HG03521 (cell line): ENCODE results near the gene STARD3.

ENCODE experiments used
- ATAC-seq: cut with Tn5 transposase; IDR thresholded peaks from one replicate; pipeline ENCODE4 v1.9.1; 2021; ENCODE audit warnings: mild to moderate bottlenecking, moderate library complexity; ENCODE audit not compliant: unreplicated experiment

The STARD3 gene

GRCh38 chr17:39658346-39658745 is 21.4 kb downstream of the STARD3 start:
- no peak for ATAC-seq

GRCh38 chr17:39658760-39659159 is 21.8 kb downstream of the STARD3 start:
- no peak for ATAC-seq

GRCh38 chr17:39659279-39660010 is 22.5 kb downstream of the STARD3 start:
- no peak for ATAC-seq

DNA sequence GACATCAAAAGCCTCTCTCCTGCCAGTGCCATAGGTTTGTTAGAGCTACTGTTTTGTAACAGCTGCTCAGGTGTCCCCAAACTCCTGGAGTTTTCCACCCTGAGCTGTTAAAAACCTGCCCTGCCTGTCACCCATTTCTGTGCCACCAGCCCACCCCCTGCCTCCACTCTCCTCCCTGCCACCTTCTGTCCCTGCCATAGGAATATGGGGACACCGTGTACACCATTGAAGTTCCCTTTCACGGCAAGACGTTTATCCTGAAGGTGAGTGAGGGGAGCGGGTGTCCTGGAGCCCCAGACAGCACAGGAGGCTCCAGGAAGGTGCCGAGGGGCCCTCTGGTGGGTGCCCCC is 23.0 kb downstream of the STARD3 start:
- ATAC-seq = no peak

DNA sequence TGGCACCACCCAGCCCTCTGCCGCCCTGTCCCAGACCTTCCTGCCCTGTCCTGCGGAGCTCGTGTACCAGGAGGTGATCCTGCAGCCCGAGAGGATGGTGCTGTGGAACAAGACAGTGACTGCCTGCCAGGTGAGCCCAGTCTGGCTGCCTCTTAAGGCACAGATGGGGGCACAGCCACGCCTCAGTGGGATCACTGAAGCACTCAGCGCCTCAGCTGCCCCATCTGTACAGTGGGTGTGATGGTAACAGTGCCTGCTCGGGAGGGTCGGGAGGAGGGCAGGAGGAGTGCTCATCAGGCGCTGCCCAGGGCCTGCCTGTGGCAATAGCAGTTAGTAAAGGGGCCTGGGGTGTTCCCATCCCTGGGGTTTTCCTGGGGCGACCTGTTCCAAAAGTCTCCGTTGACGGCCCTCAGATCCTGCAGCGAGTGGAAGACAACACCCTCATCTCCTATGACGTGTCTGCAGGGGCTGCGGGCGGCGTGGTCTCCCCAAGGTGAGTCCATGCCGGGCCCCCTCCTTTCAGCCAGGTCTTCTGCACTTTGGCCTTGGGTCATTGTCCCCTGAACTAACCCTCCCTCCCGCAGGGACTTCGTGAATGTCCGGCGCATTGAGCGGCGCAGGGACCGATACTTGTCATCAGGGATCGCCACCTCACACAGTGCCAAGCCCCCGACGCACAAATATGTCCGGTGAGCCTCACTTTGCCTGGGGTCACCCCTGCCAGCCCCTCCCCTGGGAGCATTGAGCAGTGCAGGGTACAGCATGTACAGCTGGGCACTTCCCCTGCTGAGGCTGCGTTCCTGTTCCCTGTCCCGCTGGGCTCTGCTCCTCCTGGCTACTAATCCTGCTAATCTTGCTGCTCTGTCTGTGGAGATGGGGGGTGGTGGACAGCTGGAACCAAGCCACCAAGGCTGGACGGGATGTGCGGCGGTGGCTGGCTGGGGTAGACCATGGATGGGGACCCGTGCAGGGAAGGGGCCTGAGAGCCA is 23.7 kb downstream of the STARD3 start:
- no peak for ATAC-seq

DNA sequence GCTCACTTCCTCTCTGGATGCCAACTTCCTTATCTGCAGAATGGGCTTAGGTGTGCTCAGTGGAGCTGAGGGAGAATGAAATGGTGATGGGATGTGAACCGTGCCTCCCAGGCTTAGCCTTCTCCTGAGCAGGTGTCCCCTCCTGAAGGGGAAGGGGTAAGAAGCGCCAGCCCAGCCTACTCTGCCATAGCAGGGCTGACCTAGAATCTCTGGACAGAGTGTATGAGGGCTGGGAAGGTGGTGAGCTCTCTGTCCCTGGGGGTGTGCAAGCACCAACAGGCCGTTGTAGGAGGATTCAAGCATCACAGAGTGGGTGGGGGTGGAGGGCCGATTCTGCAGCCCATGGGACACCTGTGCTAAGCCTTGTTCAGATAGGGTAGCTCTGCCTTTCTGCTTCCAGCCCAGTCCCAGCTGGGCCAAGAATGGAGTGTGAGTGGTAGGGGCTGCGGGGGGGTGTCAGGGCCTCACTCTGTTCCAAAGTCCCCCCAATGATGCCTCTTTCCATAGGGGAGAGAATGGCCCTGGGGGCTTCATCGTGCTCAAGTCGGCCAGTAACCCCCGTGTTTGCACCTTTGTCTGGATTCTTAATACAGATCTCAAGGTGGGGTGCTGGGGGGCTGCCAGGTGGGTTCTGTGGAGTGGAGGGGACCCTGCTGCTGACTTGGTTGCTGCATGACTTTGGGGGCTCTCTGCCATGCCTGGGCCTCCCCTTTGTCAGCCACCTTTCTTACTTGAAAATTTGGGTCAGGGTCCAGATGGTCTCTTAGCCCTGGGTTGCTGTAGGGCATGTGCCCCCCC is 25.0 kb downstream of the STARD3 start:
- ATAC-seq = no peak

DNA sequence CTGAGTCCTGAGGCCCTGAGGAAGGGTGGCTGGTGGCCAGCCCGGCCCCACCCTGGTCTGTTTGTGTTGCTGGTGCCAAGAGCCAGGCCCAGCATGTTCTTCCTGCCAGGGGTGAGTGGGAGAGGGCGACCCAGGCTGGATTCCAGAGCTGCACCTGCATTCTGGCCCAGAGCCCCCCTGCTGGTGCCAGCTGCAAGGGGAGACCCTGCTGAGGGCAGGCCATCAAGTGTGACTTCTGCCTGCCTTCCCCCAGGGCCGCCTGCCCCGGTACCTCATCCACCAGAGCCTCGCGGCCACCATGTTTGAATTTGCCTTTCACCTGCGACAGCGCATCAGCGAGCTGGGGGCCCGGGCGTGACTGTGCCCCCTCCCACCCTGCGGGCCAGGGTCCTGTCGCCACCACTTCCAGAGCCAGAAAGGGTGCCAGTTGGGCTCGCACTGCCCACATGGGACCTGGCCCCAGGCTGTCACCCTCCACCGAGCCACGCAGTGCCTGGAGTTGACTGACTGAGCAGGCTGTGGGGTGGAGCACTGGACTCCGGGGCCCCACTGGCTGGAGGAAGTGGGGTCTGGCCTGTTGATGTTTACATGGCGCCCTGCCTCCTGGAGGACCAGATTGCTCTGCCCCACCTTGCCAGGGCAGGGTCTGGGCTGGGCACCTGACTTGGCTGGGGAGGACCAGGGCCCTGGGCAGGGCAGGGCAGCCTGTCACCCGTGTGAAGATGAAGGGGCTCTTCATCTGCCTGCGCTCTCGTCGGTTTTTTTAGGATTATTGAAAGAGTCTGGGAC is 25.8 kb downstream of the STARD3 start:
- no peak for ATAC-seq

DNA sequence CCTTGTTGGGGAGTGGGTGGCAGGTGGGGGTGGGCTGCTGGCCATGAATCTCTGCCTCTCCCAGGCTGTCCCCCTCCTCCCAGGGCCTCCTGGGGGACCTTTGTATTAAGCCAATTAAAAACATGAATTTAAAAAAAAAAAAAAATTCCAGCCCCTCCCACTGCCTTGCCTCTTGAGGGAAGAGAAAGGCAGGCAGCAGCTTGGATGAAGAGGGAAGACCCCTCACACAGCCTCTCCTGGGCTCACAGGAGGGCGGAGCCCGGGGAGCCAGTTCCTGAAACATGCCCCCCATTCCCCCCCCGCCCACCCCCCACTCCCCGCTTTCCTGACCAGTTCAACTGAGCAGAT is 26.4 kb downstream of the STARD3 start:
- ATAC-seq = no peak

DNA sequence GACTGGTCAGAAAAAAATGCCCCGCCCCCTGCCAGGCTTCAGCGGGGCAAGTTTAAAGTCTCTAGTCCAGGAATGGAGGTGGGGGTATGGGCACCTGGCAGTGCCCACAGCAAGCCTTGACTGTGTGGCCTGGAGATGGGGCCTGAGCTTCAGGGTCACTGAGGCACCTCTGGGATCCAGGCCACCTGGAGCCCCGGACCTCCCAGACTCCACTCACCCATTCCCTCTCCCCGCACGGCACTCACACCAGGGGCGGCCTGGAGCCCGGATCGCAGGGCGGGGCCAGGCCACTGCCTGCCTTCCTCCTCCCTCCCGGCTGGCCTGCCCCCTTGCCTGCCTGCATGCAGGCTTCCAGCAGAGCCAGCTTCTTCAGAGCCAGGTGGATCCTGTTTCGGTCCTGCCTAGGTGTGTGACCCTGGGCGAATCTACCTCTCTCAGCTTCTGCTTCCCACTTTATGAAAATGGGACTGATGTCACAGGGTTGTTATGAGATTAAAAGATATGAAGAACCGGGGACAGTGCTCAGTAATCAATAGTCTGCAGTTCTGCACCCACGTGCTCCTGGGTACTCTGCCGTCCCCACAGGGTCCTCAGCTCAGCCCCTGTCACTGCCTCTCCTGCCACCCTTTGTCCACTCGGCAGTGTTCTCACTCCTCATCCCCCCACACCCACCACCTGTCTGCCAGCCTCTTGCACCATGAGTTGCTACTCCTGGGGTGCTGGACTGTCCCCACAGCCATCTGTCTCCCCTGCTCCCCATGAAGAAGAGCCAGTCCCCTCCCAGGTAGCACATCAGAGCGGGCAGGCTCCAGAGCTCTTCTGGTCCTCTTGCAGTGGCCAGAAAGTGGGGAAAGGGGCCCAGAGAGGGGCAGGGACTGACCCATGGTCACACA is 27.0 kb downstream of the STARD3 start:
- no peak for ATAC-seq

DNA sequence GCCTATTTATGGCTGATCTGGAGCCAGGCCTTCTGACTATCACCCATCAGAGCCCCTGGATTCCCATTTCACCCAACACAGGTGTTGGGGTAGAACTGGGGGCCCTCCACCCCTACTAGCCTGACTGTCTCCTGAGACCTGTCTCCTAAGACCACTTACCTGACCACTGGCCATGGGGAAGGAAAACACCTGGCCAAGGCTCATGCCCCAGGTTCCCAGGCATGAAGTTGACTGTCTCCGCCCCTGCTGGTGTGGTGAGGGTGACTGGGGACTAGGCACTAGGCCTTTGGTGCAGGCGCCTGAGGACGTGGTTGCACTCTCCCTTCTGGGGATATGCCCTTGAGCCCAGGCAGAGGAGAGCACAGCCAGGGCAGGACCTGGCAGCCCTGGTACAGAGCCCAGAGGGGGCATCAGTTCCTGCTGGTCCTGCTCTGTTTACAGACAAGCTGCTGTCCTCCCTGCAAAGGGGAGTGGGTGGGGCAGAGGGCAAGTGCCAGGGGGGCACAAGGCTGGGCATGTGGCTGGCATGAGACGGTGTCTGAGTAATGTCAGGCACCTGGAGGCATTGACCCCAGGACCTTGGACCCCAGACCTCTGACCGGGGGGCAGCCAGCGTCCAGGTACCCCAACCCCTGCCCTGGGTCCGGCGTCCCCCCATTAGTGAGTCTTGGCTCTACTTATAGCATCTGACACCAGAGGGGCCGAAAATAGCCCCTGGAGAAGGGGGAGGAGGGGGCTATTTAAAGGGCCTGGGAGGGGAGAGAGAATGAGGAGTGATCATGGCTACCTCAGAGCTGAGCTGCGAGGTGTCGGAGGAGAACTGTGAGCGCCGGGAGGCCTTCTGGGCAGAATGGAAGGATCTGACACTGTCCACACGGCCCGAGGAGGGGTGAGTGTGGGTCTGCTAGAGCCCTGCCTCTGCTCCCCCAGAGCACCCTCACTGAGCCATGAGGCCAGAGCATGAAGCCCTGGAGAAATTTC is 27.9 kb downstream of the STARD3 start, which contains the start of gene TCAP:
TCAP (plus strand) TSS at position 769 of the 981 bp plus-strand sequence; CDS start at position 780, 11 bp downstream.
- no peak for ATAC-seq

DNA sequence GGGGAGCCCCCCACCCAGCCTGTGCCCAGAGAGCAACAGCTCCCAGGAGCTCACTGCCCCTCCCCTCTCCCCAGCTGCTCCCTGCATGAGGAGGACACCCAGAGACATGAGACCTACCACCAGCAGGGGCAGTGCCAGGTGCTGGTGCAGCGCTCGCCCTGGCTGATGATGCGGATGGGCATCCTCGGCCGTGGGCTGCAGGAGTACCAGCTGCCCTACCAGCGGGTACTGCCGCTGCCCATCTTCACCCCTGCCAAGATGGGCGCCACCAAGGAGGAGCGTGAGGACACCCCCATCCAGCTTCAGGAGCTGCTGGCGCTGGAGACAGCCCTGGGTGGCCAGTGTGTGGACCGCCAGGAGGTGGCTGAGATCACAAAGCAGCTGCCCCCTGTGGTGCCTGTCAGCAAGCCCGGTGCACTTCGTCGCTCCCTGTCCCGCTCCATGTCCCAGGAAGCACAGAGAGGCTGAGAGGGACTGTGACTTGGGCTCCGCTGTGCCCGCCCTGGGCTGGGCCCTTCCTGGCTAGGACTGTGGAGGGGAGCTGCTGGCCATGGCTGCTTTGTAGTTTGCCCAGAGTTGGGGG is 28.8 kb downstream of the STARD3 start:
- ATAC-seq = no peak

- no peak for ATAC-seq
Observed at GRCh38 chr17:39666231-39666600, 29.3 kb downstream of the STARD3 start.

- ATAC-seq = no peak
Observed at GRCh38 chr17:39666601-39667261, 29.8 kb downstream of the STARD3 start.

DNA sequence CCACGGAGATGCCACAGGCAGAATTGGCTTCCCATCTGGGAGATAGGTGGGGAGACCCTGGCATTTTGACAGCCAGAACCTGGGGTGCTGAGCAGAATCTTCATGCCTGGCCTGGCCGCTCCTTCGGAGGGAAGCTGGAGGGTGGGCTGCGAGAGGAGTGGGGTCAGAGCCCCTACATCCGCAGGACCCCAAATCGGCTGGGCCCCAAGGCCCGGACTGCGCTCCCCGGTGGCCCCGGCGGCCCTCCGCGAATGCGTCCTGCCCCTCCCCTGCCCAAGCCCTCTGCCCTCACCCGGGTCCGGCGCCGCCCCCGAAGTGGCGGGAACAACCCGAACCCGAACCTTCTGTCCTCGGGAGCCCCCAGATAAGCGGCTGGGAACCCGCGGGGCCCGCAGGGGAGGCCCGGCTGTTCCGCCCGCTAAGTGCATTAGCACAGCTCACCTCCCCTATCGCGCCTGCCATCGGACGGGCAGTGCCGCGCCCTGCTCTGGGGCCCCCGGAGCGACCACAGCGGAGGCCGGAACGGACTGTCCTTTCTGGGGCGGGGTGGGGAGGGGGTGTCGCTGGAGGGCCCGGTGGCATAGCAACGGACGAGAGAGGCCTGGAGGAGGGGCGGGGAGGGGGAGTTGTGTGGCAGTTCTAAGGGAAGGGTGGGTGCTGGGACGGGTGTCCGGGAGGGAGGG is 30.5 kb downstream of the STARD3 start:
- no peak for ATAC-seq

DNA sequence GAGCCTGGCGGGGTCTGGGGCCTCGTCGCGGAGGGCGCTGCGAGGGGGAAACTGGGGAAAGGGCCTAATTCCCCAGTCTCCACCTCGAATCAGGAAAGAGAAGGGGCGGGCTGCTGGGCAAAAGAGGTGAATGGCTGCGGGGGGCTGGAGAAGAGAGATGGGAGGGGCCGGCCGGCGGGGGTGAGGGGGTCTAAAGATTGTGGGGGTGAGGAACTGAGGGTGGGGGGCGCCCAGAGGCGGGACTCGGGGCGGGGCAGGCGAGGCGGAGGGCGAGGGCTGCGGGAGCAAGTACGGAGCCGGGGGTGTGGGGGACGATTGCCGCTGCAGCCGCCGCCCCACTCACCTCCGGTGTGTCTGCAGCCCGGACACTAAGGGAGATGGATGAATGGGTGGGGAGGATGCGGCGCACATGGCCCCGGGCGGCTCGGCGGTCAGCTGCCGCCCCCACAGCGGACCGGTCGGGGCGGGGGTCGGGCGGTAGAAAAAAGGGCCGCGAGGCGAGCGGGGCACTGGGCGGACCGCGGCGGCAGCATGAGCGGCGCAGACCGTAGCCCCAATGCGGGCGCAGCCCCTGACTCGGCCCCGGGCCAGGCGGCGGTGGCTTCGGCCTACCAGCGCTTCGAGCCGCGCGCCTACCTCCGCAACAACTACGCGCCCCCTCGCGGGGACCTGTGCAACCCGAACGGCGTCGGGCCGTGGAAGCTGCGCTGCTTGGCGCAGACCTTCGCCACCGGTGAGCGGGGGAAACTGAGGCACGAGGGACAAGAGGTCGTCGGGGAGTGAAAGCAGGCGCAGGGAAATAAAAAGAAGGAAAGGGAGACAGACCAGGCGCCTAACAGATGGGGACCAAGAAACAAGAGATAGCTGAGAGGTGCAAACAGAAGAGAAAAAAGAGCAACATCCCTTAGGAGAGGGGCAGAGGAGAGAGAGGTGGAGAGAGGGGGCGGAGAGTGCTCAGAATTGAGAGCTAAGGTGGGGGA is 31.3 kb downstream of the STARD3 start, which contains the start of gene PNMT:
PNMT (plus strand) TSS at position 509 of the 980 bp plus-strand sequence; CDS start at position 532, 23 bp downstream.
- ATAC-seq = no peak
